Dedifferentiated amniotic fluid mesenchymal stem cell (primary cell): Measurements from ENCODE around the gene NT5C3A.
"Not testable (repeated sequence)": the region's sequence is repeated elsewhere in the genome, so short reads cannot be mapped to it uniquely, and the experiment has no call there.

Source experiments
- DNase-seq: peaks from one replicate; pipeline ENCODE4 v3.0.0-alpha.2; 2016; ENCODE audit errors: extremely low spot score

Gene NT5C3A

DNA sequence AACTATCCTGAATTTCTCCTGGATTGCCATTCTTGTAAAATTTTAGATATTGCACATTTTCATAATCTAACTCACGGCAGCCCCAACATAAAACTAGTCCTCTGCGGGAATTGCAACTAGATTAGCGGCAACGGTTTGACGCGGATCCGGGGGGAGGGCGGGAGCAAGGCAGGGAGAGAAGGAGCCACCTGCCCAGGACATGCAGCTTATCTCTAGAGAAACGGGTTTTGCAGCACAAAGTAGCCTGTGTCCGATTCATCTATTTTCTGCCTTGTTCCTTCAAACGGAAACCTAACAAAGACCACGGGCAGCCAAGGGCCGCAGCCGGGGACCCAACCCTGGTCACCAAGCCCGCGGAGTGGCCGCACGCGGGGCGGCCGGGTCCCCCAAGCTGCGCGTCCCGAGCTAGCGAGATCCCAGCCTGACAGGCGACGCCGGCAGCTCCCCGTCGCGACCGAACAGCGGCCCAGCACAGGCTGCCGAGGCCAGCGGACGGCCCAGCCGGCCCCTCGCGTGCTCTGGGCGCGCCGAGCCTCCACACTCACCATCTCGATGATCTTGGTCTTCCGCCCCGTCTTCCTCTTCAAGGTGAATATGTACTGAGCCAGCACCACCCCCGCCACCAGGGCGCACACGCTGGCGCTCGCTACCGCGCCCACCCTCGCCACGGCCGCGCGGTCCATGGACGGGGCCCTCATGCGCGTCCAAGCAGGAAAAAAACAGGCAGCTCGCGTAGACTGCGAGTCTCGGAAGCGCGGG lies at the start of gene NT5C3A:
TSS of gene NT5C3A (minus strand) at position 754 of the 759 bp plus-strand sequence. CDS start at position 683, 71 bp downstream.
- no peak for DNase-seq

DNA sequence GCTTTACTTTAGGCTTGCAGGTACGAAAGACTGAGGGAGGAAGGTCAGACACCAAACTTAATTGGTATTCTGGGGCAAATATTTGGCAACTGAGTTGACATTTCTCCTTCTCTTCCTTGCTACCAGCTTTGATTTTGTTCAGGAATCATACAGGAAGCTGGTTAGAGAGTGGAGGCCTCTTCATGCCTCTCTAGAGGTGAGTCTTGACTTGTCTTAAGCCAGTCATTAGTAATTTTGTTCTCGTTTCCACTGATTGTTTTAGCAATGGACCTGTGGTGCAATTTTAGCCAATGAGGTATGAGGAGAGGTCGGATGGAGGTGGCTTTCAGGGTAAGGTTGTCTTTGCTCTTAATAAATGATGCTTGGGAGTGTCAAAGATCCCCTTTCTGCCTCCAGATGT lies 49.0 kb upstream of the NT5C3A start:
- no peak for DNase-seq

- no peak for DNase-seq
Measured at GRCh38 chr7:33109758-33110238, 47.2 kb upstream of the NT5C3A start.

DNA sequence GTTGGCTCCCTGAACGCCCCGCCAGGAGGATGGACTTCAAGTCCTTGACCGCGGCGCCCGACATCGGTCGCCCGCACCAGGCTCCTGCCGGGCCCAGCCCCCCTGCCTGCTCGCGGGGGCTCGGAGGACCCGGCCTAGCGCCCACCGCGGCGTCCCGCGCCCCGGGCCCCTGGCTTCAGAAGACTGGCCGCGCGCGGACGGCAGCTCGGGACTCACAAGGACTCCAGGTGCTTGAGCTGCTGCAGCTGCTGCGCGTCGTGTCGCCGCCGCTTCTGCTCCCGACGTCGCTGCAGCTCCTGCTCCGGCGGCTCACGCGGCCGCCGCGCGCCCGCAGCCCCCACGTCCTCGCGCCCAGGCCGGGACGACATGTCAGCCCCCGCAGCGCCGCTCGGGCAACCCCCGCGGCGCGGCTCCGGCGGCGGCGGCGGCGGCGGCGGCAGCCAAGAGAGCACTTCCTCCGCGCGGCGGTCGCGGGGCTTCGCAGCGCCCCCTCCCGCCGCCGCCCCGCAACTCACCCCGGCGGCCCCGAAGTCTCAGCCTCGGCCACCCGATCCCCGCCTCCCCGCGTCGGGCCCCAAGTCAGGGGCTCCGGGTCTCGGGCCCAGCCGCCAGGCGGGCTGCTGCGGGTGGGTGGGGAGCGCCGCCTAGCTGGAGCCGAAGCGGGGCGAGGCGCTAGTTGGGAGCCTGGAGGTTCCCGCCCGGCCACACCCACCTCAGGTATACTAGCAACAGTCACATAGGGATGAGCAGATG lies 46.6 kb upstream of the NT5C3A start, which contains the start of gene RP9:
TSS of gene RP9 (minus strand) at position 400 of the 753 bp plus-strand sequence. CDS start at position 368, 32 bp downstream.
- DNase-seq, result peak; percentile 51

GRCh38 chr7:33108554-33109004 lies 46.0 kb upstream of the NT5C3A start:
- no peak for DNase-seq

- peak; percentile 36 for DNase-seq
Measured at GRCh38 chr7:33107136-33108066, 44.8 kb upstream of the NT5C3A start.

- no peak for DNase-seq
Measured at GRCh38 chr7:33101906-33102305, 39.3 kb upstream of the NT5C3A start.

- DNase-seq, result no peak
Measured at GRCh38 chr7:33100770-33101169, 38.2 kb upstream of the NT5C3A start.

DNA sequence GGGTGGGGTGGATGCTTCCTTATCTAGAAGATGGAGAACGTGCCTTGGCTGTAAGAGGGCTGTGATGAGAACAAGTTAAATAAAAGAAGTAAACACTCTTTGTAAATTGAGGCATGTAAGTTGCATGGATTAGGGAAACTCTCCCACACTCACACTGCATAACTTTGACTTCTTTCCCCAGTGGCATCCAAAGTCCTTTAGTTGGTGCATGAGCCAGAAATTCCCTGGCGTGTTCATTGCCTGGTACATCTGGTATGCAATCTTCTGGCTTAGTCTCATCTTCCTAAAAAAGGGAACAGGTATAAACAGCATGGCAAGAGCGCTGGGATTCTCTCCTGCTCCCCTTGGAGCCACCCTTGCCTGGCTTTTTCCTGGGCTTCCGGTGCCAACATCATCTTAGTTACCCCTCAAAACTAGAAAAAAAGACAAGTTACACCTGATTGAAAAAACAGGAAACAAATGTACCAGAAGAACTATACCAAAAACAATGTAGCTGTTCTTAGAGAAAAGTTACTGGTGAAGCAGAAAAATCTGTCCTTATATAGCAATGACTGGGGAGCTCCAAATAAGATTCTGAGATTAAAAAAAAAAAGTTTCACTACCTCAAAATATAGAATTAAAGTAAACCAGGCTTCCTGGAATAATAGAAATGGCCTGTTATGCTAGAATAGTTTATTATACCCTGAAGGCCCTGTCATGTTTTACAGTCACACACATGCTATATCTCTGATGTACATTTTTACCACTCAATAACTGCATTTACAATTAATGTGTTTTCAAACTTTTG lies 36.8 kb upstream of the NT5C3A start:
- no peak for DNase-seq

DNA sequence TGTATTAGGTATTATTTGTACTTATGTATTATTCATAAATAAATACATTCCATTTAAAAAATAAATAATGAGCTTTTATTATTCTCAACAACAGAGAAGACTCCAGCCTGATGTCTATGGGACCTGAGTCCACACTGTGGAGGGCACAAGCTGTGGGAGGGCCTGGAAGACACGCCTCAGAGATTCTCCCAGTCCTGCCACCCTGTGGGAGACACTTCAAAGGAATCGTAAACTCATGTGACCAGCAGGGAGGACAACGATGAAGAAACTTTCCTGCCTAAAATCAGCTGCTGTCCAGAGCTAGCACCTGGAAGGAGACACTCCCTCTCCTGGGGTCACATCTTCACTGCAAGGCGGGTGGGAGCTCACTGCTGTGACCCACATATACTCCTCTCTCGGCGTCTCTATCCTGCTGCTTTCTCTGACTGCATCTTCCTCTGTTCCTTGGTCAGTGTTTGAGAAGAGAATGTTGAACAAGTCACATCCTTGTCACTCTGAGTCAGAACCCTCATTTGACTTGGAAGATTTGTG lies 32.2 kb upstream of the NT5C3A start:
- not testable (repeated sequence) for DNase-seq

DNA sequence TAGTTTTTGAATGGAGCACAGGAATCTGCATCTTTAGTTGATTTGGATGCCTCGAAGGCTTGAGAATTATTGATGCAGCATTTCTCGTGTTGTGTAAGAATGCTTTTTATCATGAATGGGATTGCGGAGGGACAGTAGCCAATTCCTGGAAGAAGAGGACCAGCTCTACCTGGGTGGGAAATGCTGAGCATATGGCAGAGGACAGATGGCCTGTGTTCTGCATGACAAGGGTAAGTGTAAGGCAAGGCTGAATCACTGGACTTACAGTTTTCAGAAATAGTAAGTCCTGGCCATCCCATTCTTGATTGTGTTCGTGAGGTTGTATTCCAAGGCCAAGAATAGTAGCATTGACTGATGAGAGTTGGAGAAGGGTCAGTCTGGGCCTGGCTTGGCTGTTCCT lies 30.7 kb upstream of the NT5C3A start:
- DNase-seq, result no peak

DNA sequence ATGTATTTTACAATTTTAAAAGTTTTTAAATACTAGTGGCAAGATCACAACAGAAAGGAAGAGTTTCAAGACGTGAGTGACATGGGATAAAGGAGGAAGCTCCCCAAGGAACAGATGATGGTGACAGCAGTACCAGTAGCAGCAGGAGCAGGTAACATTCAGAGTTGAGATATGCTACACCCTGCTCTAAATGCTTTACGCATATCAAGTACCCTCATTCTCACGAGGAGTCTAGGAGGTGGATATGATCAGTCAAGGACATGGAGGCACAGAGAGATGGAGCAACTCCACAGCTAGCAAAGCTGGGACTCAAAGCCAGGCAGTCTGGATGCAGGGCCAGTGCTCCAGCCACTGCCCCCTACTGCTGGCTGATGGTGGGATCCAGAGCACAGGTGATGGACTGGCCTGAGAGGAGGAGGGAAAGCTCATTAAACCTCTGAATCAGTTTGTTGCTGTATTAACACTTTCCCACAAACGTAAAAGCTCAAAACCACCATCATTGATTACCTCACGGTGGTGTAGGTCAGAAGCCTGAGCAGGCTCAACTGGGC lies 29.1 kb upstream of the NT5C3A start:
- no peak for DNase-seq

DNA sequence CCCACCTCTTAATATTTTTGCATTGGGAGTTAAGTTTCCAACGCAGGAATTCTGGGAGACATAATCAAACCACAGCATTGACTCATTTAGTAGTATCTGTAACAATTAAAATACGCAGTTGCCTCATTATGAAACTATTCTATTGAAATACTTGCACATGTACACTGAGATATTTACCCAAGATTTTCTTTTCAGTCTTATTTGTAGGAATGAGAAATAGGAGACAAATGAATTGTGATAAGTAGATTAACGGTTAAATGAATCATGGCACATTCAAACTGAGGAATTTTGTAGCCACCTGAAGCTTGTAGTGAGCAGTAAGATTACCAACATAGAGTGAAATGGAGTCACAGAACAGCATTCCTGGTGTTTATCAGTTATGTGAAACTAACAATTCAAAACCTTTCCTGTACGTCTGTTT lies 28.5 kb upstream of the NT5C3A start:
- DNase-seq, result peak; percentile 26

GRCh38 chr7:33089142-33089541 lies 26.6 kb upstream of the NT5C3A start:
- DNase-seq, result no peak

DNA sequence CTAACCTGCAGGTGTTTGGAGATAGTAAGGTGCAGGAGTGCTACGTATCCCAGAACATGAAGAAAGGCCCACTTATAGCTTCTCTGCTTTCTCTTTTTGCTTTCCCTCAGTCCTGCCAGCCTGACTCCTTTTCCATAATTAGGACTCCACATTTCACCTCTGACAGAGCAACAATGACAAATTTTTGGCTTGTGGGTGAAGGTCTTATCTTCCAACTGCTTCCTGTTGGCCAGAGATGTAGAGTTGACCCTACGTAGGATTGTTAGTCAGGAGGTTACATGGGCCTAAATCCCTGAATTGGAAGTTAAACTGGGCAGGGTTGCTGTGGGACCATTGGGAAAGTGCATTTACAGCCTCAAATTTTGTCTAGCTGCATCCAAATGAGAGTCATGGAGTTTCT lies 25.3 kb upstream of the NT5C3A start:
- DNase-seq, result no peak

DNA sequence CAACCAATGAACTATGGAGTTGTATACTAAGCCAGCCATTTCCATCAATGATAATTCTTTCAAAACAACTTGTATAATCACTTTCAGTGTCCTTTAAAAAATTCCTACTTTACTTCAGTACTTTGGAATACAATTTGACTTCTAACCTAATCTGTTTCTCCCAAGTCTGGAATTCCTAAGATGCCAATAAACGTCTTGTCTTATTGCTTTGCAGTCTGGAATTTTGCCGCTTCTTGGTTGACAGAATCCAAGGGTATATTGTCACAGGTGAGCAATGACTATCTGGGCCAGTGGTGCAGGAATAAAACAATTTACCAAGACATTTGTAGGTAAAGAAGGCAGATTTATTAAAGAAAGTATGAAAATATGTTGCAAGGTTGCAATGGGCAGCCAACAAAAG lies 24.8 kb upstream of the NT5C3A start:
- no peak for DNase-seq

- no peak for DNase-seq
Measured at GRCh38 chr7:33079763-33080690, 17.5 kb upstream of the NT5C3A start.

DNA sequence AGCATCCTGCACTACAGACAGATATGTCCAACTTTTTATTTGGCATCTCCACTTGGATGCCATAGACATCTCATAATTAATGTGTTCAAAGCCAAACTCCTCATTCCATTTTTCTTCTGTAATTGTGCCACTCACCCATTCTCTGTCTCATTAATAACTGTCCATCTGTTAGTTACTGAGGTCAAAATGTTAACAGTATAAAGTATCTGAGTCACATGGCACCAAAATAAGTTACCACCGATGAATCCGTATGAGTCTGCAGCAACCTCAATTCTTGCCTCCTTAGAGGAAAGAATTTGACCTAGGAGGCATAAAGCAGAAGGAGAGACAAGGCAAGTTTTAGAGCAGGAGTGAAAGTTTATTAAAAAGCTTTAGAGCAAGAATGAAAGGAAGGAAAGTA lies 16.5 kb upstream of the NT5C3A start:
- DNase-seq, result no peak

DNA sequence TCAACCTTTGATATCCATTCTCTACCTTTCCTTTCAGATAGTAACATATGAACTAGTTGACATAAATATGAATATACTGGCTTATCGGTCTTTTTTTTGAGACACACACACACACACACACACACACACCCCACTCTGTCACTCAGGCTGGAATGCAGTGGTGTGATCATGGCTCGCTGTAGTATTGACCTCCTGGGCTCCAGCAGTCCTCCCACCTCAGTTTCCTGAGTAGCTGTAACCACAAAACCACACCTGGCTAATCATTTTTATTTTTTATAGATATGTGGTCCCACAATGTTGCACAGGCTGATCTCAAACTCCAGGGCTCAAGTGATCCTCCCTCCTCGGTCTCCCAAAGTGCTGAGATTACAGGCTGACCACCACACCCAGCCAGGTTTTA lies 14.2 kb upstream of the NT5C3A start:
- DNase-seq, result no peak
